AG09309 (cell line): ENCODE measurements around the gene RAD51B.

Source experiments
- DNase-seq: peaks from one replicate; pipeline ENCODE4 v3.0.0-alpha.2; 2010; ENCODE audit warnings: low read depth
- H3K4me3 ChIP-seq: 2 replicates; pipeline ENCODE4 v1.5.1; 2011; ENCODE audit warnings: mild to moderate bottlenecking, low read depth, low read length, moderate library complexity; ENCODE audit not compliant: control insufficient read depth
- TF ChIP-seq, protein P1 (sequence below): IDR thresholded peaks from 2 replicates; pipeline ENCODE4 v1.5.1; 2011; ENCODE audit warnings: mild to moderate bottlenecking, low read depth, low read length, inconsistent platforms; ENCODE audit not compliant: insufficient read depth, control insufficient read depth; ENCODE audit errors: missing control alignments

The RAD51B gene

DNA sequence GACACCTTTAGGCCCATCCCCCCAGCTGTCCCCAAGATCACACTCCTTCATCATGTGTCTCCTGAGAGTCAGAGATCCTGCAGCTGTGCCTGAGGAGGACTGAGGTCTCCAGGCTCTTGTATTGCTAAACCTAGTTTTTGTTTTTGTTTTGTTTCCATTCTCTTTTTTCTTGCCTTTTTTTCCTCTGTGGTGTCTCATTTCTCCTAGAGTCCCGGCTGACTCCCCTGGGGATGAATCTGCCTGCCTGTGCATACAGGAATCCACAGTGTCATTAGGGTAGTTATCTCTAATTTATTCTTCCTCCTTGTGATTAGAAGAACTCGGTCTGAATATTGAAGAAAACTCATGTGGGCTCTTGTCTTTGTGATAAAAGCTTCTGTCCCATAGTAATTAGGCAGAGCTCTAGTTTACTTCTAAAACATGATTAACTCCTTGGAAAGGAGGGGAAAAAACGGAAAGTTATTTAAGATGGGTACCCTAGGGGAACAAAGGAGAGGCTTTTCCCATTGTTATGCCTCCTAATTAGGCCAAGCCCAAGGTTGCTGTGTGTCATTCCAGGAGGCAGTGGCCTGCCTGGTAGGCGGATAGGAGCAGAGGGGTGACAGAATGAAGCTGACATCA lies 630.1 kb downstream of the RAD51B start:
- DNase-seq = no peak
- no peak overlapping the region for H3K4me3 ChIP-seq
- TF ChIP-seq, protein P1, sequence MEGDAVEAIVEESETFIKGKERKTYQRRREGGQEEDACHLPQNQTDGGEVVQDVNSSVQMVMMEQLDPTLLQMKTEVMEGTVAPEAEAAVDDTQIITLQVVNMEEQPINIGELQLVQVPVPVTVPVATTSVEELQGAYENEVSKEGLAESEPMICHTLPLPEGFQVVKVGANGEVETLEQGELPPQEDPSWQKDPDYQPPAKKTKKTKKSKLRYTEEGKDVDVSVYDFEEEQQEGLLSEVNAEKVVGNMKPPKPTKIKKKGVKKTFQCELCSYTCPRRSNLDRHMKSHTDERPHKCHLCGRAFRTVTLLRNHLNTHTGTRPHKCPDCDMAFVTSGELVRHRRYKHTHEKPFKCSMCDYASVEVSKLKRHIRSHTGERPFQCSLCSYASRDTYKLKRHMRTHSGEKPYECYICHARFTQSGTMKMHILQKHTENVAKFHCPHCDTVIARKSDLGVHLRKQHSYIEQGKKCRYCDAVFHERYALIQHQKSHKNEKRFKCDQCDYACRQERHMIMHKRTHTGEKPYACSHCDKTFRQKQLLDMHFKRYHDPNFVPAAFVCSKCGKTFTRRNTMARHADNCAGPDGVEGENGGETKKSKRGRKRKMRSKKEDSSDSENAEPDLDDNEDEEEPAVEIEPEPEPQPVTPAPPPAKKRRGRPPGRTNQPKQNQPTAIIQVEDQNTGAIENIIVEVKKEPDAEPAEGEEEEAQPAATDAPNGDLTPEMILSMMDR = no peak

GRCh38 chr14:68450391-68451120 lies 631.0 kb downstream of the RAD51B start:
- no peak for DNase-seq
- no peak overlapping the region for H3K4me3 ChIP-seq
- TF ChIP-seq, protein P1 = no peak

DNA sequence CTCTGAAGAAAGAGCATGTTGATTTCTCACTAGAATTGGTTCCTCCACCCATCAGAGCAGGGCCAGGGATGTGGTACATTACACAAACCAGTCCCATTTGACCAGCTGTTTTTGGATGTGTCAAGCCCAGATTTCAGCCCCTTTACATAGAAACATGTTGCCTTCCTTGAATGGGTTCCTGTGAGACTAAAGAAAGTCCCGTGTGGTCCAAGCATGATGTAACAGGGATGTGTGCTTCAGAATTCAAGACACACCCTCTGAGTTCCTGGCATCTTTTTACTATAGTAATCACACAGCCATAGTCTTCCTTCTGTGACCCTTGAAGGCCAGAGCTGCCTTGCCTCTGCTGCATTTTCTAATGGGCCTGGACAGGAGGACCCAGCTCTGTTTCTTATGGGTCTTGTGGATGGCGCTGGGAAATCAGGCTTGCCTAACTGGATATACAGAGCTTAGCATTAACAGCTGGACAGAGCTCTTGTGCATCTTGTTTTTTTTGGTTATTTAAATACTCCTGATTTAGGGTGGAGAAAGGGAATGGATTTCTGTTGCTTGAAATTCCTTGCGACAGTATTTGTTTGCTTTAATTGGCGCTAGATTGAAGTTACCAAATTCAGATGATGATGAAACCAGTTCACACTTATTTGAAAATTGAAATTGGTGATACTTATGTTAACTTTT lies 632.3 kb downstream of the RAD51B start:
- no peak for DNase-seq
- TF ChIP-seq, protein P1 = no peak

GRCh38 chr14:68458253-68458652 lies 638.7 kb downstream of the RAD51B start:
- no peak overlapping the region for H3K4me3 ChIP-seq
- no peak for DNase-seq
- TF ChIP-seq, protein P1 = no peak

More for the DNA sequence above, 632.3 kb downstream of the RAD51B start:
- H3K4me3 ChIP-seq = no peak overlapping the region

- TF ChIP-seq, protein P1 = no peak
- DNase-seq = peak; percentile 74
- no peak overlapping the region for H3K4me3 ChIP-seq
Observed at GRCh38 chr14:68458840-68459469, 639.4 kb downstream of the RAD51B start.

DNA sequence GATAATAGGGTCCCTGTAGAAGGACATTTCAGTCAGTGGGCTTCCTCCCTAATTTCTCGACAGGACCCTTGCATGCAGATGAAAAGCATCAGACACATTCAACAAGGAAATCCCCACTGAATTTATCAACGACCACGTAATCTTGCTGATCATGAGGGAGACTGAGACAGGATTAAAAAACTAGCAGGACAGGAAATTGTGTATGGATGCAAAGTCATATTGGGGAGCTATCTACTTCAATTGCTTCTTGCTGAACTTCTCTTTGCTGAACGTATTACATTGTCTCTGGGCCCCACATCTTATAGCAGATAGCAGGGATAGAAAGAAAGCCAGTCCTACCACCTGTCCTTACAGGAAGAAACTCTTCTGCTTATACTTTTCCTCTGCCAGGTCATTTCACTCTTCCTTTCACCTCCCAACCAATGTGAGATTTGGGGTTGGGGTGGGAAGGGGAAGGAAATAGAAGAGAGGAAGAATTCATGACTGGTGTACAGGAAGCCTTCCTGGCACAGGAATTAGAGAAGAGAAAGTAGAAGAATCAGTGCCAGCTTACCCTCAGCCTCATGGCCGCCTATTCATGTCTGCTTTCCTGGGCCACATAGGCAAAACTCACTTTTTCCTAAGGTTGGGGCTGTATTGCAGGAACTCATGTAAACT lies 640.0 kb downstream of the RAD51B start:
- no peak overlapping the region for H3K4me3 ChIP-seq
- DNase-seq = no peak
- TF ChIP-seq, protein P1 = no peak
